Fibroblast of skin of right quadriceps (primary cell): ENCODE data around the gene COL9A3.

Source experiments
- DNase-seq: peaks from one replicate; pipeline ENCODE4 v3.0.0-alpha.2; 2013

COL9A3 gene

DNA sequence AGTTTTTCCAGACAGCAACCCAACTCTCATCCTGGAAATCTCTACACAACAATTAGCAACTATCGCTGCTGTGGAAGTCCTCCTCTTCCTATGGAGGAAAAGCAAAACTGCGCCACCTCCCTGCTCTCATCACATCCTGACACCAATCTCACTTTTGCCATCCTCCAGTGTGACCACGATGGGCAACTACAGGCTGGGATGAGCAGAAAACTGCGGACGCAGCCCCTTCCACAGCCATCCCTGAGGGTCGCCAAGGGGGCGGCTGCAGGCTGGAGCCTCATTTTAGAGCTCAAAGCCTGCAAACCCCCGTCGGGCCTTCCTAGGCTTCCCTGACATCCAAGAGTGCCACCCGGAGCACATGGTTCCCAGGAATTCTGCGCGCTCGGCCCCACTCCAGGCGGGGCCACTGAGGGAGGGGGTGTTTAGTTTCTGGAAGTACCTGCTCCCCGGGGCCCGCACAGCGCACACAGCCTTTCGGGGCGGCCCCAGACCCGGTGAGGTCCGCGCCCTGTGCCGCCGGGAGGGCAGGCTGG lies 43.6 kb downstream of the COL9A3 start:
- DNase-seq = peak; percentile 39

DNA sequence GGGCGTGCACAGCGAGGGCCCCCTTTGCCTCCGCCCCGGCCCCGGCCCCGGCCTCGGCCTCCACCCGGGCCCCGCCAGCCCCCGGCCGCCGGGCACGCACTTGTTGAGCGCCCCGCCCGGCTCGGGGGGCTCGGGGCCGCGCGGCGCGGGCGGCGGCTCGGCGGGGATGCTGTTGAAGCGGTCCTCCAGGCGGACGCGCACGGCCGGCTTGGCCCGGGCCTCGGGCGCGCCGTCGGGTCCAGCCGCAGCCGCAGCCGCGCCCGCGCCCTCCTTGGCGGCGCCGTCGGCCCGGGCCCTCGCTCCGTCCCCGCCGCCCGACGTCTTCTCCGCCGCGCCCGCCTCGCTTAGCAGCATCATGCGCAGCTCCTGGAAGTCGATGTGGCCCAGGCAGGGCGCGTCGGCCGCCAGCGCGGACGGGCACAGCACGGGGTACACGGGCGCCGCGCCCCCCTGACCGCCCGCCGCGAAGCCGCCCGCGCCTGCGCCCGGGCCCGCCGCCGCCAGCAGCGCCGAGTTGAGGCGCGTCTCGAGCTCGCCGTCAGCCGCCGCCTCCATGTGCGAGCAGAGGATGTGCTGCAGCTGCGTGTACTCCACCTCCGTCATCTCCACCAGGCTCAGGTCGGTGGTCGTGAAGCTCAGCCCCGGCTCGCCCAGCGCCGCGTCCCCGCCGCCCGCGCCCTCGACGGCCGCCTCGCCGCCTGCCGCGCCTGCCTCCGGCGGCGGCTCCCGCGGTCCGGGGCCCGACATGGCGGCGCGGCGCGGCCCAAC lies 44.3 kb downstream of the COL9A3 start:
- DNase-seq = no peak

DNA sequence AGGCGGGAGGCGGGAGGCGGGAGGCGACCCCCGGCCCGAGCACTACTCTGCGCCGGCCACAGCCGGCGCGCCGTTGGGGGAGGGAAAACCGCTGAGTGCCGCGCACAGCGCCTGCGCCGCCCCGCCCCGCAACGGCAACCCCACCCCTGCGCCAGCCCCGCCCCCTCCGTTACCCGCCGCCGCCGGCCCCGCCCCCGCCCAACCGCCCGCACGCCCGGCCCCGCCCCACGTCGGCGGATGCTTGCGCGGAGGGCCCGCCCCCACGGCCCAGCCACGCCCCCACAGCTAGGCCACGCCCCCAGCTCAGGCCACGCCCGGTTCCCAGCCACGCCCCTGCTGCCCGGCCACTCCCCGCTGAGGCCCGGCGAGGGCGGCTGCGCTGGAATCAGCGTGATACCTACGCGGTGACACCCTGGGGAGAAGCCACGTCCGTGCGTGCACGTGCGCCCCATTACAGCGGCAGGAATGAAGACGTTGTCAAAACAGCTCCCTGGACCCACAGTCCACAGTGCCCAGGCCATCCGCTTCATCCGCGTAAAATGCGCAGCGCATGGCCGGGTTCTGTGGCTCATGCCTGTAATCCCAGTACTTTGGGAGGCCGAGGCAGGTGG lies 45.0 kb downstream of the COL9A3 start, which contains the start of gene TCFL5:
Gene TCFL5, minus strand, starts transcription at position 97 of the 611 bp plus-strand sequence. CDS start 152 bp downstream, outside the sequence.
- peak; percentile 84 for DNase-seq

DNA sequence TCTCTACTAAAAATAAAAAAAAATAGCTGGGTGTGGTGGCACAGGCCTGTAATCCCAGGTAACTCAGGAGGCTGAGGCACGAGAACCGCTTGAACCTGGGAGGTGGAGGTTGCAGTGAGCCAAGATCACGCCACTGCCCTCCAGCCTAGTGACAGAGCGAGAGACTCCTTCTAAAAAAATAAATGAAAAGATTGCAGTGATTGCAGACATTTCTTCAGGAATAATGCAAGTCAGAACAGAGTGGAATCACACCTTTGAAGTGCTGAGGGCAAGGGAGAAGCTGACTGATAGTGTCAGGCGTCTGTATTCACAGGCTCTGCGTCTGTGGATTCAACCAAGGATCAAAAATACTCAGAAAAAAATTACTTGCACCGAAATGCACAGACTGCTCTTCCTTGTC lies 47.4 kb downstream of the COL9A3 start:
- no peak for DNase-seq

DNA sequence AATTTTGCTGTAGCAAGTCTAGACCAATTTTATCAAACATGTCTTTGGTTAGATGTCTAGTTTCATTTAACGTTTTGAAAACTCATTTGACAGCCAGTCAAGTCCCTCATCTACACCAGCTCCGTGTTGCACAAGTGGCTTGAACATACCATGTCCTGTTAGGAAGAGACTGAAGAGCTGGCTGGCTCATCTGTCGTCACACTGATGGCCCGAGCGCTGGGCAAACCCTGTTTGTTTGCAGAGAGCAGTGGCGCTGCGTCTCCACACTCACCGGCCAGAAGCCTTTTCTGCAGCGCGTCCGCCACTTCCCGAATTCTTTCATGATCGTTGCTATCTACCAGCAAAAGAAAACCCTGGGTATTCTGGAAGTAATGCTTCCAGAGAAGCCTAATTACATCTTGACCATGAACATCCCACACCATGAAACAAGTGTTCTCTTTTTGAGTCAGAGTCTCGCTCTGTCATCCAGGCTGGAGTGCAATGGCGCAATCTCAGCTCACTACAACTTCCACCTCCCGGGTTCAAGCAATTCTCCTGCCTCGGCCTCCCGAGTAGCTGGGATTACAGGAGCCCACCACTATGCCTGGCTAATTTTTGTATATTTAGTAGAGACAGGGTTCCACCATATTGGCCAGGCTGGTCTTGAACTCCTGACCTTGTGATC lies 55.5 kb downstream of the COL9A3 start:
- no peak for DNase-seq

DNA sequence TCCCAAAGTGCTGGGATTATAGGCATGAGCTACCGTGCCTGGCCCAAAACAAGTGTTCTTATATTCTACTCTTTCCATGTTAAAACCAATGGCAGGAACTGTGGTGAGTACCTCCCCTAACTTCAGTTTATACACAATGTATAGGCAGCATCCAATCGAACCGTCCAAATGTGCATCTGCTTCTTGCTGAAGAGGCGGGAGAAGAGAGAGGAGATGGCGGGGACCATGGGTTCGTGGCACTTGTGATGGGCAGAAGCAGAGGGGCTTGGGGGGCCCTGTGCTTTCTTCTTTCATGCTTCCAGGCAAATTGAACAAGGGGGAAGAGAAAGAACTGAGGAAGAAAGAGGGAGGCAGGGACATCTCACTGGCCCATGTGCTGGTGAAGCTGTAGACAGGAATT lies 56.0 kb downstream of the COL9A3 start:
- no peak for DNase-seq

DNA sequence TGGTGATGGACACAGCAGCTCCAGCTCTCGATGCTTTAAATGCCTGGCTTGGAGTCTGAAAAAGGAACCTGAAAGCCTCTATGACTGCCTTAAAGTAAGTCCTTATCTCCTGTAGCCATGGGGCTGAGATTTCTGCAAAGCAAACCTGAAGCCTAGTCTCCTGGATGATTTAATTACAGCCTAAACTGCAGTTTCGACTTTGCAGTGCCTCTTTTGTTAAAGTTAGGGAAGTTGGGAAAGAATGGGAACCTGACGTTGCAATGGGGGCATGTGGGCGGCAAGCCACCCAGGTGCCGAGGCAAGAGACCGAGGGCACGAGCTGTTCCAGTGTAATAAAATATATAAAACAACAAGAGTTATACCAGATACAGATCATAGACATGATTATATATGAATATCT lies 56.4 kb downstream of the COL9A3 start:
- DNase-seq = no peak

DNA sequence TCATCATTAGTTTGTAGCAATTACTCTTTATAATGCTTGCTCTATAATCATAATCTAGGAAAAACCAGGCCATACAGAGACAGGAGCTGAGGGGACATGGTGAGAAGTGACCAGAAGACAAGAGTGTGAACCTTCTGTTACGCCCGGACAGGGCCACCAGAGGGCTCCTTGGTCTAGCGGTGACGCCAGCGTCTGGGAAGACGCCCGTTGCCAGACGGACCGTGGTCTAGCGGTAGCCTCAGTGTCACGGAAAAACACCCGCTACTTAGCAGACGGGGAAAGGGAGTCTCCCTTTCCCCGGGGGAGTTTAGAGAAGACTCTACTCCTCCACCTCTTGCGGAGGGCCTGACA lies 56.8 kb downstream of the COL9A3 start:
- peak; percentile 23 for DNase-seq

DNA sequence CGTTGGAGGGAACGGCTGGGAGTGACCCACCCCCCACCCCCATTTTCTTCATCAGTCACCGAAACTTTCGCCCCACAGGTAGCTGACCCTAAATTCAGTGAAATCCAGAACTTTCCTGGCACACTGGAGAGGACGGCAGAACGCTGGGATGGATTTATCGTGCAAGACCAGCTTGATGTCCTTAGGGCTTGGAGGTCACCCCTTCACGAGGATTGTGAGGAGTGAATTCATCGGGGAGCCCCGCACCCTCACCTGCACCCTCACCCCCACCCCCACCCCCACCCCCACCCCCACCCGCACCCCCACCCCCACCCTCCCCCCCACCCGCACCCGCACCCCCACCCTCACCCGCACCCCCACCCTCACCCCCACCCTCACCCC lies 58.1 kb downstream of the COL9A3 start:
- no peak for DNase-seq

DNA sequence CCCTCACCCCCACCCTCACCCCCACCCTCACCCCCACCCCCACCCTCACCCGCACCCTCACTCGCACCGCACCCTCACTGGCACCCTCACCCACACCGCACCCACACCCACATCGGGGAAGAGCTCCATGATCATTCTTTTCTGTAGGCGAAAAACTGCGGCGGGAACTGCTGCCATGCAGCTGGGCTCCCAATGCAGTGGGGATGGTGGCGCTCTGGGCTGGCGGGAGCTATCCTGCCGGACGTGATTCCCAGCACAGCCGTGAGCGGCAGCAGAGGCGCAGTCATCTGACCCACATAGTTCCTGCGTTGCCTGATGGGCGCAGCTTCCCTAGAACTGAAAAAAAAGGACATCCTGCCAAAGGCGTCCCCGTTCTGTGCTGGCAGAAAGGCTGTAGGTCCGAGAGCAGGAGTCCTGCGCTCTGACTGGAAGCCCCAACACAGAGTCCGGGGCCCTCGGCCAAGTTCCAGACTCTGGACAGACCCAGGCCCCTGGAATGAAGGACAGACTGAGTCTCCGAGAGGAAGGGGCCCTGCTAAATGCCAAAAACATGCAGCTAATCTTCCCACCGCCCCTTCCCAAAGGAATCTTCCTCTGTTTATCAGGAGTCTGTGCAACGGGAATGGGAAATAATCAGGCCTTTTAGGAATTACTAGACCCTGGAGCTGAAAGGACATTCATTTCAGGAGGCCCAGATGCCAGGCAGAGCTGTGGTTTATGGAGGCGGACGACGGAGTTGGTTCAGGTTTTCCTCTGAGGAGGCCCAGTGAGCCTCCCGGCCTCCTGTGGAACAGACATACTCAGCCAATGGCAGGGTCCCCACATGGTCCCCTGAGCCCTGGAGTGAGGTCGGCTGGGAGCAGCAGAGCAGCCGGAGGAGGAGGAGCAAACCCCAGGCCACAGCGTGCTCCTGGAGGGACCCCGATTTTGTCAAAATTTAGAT lies 58.8 kb downstream of the COL9A3 start:
- DNase-seq = peak; percentile 85

DNA sequence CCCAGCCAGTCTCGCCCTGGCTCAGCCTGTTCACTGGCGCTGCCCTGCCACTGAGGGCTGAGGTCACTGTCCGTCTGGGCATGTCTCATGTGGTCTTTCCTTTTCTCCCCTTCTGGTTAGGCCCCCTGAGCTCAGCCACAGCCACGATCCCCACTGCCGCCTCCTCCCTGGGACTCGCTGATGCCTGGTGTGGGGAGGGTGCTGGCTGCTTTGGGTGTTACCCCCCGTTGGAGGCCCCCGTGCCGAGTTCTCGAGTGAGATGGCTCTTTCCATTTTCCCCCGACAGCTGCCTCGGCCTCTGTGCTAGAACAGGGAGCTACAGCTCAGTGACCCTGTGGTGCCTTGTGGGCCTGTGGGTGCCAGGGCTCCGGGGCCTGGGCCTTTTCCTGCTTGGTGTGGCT lies 59.7 kb downstream of the COL9A3 start:
- DNase-seq = no peak

DNA sequence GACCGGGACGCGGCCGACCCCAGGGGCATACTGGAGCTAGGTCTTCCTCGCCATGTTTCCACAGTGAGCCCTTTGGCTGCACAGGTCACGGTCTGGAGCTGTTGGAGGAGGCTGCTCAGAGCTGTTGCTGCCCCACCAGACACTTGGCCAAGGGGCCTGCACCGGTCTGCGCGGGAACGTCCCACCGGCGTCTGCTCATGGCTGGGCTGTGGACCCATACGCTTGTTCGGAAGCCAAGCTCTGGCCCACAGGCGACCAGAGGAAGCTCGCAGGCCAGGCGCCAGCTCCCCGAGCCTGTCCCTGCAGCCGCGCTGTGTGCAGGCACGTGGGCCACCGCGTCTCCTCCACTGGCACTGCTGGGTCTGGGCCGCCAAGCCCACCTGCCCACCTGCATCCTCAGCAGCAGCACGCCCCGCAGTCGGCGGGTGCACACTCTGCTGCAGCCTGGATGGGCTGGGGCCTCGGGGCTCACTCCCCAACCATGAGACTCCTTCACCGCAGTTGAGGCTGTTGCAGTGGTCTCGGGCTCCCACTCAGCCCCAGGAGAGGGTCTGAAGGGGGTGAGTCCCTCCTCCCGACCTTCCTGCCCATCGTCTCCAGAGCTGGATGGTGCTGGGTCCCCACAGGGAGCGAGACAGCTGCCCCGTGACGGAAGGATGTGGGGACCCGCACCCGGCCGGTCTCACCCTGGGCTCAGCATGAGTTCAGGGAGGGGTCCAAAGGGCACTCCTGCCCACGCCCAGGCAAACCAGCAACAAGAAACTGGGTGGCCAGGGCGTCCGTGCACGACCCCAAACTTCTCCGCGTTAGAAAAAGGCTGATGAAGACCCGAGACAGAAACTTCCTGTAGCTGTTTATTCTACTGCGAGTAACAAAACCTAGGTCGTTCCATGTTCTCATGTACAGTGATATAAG lies 60.3 kb downstream of the COL9A3 start:
- peak; percentile 22 for DNase-seq

DNA sequence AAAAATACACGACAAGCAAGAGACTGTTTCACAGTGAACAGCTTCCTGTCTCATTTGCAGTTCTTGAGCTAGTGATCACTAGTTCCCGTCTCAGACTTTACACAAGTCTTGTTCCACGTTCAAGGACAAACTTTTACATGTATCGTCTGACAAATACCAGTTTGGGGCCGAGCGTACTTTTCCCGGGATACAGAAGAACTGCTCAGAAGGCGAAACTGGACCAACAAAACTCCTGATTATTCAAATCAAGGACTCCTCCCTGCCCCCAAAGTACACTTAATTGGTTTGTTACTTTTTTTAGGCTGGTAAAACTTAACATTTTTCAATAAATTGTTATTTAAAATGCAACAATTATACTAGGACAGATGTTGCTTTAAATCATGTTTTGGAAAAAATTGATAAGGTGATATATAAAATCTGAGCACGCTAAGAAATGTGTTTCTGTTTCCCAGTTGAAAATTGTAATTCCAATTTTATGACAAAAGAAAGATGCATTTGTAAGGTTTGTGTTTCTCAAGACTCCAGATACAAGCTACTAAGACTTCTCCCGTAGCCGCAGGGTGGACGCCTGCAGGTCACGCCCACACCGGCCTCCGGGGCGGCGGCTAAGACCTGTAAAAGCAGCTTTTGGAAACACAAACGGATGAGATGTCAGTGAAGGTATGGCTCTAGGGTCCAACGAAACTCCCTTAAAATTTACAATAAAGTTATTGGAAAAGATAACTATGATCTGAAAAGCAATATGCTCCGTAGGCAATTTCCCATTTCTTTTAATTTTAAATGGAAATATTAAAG lies 61.6 kb downstream of the COL9A3 start:
- DNase-seq = no peak

DNA sequence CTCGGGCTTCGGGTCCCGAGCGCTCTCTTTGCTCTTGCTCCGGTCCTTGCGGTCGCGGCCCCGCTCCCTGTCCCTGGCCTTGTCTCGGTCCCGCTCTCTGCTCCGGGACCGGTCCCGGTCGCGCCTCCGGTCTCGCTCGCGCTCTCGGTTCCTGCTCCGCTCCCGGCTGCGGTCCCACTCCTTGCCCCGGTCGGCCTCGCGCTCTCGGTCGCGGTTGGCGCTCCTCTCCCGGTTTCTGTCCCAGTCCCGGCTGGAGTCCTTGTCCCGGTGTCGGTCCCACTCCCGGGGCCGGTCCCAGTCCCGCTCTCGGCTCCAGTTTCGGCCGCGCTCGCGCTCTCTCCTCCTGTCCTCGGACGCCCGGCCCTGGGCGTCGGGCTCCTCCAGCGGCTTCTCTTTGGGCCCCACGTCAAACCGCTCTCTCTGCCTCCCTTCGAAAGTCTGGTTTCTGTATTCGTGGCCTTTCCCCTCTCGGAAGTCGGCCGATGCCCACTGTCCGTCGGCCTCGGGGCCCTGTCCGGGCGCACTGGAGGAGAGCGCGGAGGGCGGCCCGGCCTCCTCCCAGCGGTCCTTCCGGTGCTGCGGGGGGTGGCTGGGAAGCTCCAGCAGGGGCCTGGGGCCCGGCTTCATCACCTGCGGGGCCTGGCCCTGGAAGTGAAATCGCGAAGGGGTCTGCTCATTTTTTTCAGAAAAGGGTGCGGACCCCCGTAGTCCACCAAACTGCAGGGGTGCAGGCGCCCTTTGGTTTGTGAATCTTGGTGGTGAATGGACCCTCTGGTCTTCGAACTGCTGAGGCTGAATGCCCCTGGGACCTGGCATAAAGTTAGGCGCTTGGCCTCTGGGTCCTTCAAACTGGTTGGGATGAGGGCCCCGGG lies 62.7 kb downstream of the COL9A3 start:
- DNase-seq = no peak

DNA sequence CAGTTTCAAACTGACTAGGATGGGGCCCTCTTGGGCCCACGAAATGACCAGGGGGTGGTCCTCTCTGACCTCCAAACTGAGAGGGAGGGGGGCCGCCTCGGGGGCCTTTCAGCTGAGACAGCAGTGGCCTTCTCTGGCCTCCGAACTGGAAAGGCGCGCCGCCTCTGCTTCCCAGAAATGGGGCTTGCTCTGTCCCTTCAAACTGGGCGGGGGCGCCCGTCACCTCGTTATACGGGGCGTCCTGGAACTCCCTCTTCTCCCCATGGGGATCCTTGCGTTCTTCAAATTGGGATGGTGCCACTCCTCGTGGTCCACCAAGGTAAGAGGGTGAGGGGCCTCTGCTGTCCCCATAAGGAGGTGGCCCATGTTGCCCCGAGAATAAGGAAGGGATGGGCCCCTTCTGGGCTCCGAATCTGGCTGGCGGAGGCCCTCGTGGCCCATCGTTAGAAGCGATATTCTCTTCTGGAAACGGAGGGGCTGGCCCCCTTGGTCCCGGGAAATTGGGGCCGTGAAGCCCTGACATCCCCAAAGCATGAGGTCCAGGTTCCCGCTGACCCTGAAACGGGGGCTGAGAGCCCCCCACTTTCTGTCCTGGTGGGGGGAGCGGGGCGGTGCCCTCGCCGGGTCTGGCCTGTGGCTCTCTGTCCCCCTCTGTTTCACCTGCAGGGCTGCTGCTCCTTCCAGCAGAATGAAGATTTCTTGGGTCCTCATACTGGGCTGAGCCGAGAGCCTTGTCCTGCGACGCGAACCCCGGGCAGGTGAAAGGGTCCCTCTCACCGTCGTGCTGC lies 63.5 kb downstream of the COL9A3 start:
- DNase-seq = no peak

DNA sequence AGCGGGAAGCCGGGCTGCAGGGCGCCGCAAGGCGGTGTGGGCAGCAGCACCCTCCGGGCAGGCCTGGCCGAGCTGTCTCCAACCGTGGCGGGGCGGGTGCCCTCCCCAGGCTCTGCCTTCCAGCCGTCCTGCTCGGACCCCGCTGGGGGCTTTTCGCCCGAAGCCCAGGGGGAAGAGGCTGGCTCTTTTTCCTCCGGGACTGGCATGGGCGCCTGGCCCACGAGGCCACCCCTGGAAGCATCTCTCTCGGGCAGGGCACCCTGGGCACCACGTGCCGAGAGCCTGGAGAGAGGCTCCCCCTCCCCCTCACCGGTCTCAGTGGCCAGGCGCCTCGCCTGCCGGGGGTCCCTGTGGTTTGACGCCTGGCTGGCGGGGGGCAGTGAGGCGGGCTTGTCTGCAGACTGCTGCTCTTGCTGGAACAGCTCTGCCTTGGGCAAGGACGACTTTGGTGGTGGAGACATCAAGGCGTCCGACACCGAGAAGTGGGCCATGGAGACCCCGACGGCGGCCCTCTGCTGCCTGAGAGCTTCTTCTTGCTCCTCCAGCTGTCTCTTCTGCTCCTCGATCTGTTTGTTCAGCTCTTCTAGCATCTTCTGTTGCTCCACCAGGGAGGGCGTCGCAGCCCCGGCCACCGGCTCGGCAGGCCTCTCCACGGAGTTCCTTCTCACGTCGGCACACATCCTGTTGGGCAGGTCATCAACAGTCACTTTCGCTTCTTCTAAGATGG lies 64.2 kb downstream of the COL9A3 start:
- no peak for DNase-seq

DNA sequence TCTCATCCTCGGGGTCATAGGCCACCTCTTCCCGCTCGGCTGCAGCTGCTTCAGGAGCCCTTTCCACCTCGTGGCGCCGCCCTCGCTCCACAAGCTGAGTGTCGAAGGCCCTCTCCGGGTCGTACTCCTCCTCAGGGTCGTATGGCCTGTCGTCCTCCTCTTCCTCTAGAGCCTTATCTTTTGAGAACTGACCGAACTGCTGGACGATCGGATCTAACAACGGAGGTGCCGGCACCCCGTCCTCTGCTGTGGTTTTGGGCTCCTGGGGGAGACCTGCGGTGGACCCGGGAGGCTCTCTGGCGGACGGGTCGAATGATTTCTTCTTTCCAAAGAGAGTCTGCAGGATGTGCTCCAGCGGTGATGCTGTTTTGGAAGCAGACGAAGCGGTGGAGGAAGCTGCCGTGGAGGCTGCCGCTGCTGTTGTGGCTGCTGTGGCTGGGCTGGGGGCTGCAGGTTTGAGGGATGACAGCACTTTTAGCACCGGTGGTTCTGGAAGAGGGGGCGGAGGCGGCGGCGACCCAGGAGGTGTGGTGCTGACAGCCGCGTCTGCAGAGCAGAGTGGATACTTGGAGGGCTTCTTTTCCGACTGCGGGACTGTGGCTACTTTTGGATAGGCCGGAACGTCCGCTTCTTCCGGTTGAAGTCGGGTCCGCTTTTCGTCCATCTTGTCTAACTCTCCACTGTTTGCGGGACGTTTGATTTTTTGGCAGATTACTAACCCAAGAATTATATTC lies 65.0 kb downstream of the COL9A3 start:
- no peak for DNase-seq

DNA sequence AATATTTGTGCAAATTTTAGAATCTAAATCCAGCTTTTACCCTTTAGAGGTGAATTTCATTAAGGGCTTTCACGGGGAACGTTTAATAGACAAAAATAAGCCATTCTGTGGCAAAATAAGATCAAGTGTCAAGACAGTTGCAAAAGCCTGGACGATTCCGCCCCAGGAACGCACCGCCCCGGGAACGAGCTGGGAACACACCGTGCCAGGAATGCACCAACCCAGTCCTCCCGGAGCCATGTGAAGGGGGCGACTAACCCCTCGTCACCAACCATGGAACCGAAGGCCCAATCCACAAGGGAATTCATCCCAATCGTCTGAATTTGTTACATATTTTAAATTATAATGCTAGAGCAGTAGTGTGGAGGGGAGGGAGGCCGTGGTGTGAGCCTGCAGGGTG lies 65.6 kb downstream of the COL9A3 start:
- DNase-seq = no peak
